Measurements from ENCODE around the gene ZCCHC24. TPM values are rescaled to one million over a fixed set of nuclear protein-coding genes. Genes with fewer than 3 reads are reported as not detected.

ZCCHC24 gene
- total RNA-seq, 1 donor from 2014 or later: 180 TPM

DNA sequence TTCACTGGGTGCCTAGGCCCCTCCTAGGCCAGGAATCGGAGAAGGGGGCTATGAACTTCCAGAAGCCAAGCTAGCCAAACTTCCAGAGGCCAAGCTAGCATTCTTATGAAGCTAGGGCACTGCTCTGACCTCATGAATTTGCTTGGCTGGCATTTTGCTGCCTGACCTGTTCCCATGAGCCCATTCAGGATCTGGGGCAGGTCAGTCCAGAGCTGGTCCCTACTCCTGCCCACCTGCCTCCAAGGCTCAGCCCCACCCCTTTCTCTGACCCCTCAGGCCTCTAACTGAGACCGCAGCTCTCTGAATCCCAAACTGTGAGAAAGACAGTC, 99.4 kb downstream of the ZCCHC24 start:
- Histone ChIP-seq H3K36me3 (peaks cover 5 to 15% of the 10 kb centered on the region in 2 donors), H3K27ac (no peak overlapping the region), H3K27me3 (no peaks in the 10 kb centered on the region), H3K4me1 (peaks cover 4 to 10% of the 10 kb centered on the region in 2 donors), H3K4me3 (no peak overlapping the region), H3K9me3 (no peaks in the 10 kb centered on the region)
- intact Hi-C loops (cut with DNase I): no loop called here
- no peak for DNase-seq (ENCODE audit: low spot score in 2 of 2)
- TF ChIP-seq, protein P1, sequence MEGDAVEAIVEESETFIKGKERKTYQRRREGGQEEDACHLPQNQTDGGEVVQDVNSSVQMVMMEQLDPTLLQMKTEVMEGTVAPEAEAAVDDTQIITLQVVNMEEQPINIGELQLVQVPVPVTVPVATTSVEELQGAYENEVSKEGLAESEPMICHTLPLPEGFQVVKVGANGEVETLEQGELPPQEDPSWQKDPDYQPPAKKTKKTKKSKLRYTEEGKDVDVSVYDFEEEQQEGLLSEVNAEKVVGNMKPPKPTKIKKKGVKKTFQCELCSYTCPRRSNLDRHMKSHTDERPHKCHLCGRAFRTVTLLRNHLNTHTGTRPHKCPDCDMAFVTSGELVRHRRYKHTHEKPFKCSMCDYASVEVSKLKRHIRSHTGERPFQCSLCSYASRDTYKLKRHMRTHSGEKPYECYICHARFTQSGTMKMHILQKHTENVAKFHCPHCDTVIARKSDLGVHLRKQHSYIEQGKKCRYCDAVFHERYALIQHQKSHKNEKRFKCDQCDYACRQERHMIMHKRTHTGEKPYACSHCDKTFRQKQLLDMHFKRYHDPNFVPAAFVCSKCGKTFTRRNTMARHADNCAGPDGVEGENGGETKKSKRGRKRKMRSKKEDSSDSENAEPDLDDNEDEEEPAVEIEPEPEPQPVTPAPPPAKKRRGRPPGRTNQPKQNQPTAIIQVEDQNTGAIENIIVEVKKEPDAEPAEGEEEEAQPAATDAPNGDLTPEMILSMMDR (IDR thresholded peaks at IDR 0.05): no peak

GRCh38 chr10:79345241-79346011, 100.0 kb downstream of the ZCCHC24 start:
- peaks cover 0 to 9% of the 10 kb centered on the region in 2 donors for H3K36me3 ChIP-seq
- no peak overlapping the region for H3K4me3 ChIP-seq
- TF ChIP-seq, protein P1 (IDR thresholded peaks at IDR 0.05): no peak
- no peak overlapping the region for H3K27ac ChIP-seq
- intact Hi-C loops (cut with DNase I): no loop called here
- H3K4me1 ChIP-seq: peaks cover 4 to 10% of the 10 kb centered on the region in 2 donors
- no peaks in the 10 kb centered on the region for H3K9me3 ChIP-seq
- DNase-seq (ENCODE audit: low spot score in 2 of 2): no peak
- no peaks in the 10 kb centered on the region for H3K27me3 ChIP-seq

GRCh38 chr10:79344502-79345195, 100.8 kb downstream of the ZCCHC24 start:
- no peak for DNase-seq (ENCODE audit: low spot score in 2 of 2)
- H3K9me3 ChIP-seq: no peaks in the 10 kb centered on the region
- intact Hi-C loops (cut with DNase I): no loop called here
- TF ChIP-seq, protein P1 (IDR thresholded peaks at IDR 0.05): no peak
- H3K4me3 ChIP-seq: no peak overlapping the region
- peaks cover 4 to 10% of the 10 kb centered on the region in 2 donors for H3K4me1 ChIP-seq
- H3K36me3 ChIP-seq: peaks cover 0 to 2% of the 10 kb centered on the region in 2 donors
- no peak overlapping the region for H3K27ac ChIP-seq
- H3K27me3 ChIP-seq: no peaks in the 10 kb centered on the region

GRCh38 chr10:79342811-79343561, 102.4 kb downstream of the ZCCHC24 start:
- no peak overlapping the region for H3K4me3 ChIP-seq
- H3K4me1 ChIP-seq: peaks cover 4 to 5% of the 10 kb centered on the region in 2 donors
- TF ChIP-seq, protein P1 (IDR thresholded peaks at IDR 0.05): no peak
- no peaks in the 10 kb centered on the region for H3K27me3 ChIP-seq
- no peak overlapping the region for H3K27ac ChIP-seq
- no peaks in the 10 kb centered on the region for H3K9me3 ChIP-seq
- intact Hi-C loops (cut with DNase I): no loop called here
- H3K36me3 ChIP-seq: no peaks in the 10 kb centered on the region
- DNase-seq (ENCODE audit: low spot score in 2 of 2): no peak

DNA sequence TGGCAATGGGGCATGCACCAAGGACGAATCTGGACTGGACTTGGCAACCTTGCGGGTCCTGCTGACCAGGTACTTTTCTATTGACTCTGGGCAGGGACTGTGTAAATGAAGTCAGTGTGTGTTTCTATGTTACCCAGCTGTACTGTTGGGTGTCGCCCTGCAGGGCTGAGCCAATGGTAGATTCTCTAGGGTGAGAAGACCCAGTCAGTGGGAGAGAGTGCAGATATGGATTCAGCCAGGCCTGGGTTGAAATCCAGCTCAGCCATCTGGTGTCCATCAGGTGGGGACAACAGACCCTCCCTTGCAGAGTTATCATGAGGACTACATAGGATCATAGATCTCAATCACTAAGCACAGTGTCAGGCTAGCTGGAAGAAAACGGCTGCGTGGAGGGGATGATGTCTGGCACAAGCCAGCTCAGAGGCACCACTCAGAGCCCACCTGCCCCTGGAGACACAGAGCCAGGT, 103.1 kb downstream of the ZCCHC24 start:
- TF ChIP-seq, protein P1 (IDR thresholded peaks at IDR 0.05): no peak
- Histone ChIP-seq H3K27ac (no peak overlapping the region), H3K4me1 (peaks cover 4 to 5% of the 10 kb centered on the region in 2 donors), H3K9me3 (no peaks in the 10 kb centered on the region), H3K27me3 (no peaks in the 10 kb centered on the region), H3K36me3 (no peaks in the 10 kb centered on the region), H3K4me3 (no peak overlapping the region)
- DNase-seq (ENCODE audit: low spot score in 2 of 2): no peak
- intact Hi-C loops (cut with DNase I): no loop called here

Data from ascending aorta (tissue), 2 donors.